HG03064 (cell line): ENCODE results near the gene TMEM243.
"Not testable (repeated sequence)": the region's sequence is repeated elsewhere in the genome, so short reads cannot be mapped to it uniquely, and the experiment has no call there.

Experiments used
- ATAC-seq: cut with Tn5 transposase; IDR thresholded peaks from one replicate; pipeline ENCODE4 v1.9.1; 2021; ENCODE audit warnings: low read depth; ENCODE audit not compliant: unreplicated experiment

The TMEM243 gene

DNA sequence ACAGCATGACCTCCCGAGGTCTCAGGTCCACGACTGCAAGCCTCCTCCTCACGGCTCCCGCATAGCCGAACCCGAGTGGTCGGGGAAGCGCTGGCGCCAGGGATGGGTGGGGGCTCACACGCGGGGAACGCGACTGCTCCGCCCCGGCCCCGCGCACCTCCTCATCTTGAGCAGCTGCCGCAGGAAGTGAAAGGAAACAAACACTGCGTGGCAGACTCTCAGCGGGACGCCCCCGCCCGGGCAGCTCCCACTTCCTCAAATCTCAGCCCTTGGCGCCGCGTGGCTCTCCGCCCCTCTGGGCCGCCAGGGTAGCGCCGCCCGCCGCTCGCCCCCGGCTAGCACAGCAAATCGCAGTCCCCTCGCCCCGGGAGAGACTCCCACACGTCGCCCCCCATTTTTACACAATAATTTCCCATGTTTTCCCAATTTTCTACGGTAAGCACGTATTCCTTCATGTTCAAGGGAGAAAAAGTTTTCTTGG lies at the start of gene TMEM243:
TSS of gene TMEM243 (minus strand) at position 188 of the 481 bp plus-strand sequence. CDS start 229 bp downstream, outside the sequence.
- ATAC-seq = peak; percentile 43

DNA sequence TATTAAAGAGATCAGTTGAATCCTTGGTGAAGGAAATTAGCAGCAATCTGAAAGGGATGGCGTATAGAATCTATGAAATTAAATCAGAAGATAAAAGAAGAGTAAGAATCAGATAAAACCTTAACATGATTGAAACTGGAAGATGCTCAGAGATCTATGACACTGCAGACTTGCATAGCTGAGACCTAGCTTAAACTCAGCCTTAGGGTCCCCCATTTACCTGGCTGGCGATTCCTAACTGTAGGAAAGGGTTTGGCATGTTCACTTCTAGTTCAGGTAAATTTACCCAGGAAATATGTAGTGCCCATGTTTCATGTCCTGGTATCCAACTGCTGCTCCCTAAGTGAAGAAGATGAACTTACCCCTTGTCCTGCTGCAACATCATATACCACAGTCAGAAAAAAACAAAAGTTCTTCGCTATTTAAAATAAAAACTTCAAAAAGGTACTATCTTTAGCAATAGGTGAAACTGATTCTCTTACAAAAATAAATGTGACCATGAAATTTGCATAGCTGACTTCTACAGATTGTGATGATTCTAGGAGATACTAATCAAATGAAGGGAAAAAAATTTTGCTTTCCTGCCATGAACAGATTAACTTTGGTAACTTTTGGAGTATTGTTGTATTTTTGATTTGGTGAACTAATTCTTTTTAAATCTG lies 47.8 kb upstream of the TMEM243 start:
- peak; percentile 67 for ATAC-seq

DNA sequence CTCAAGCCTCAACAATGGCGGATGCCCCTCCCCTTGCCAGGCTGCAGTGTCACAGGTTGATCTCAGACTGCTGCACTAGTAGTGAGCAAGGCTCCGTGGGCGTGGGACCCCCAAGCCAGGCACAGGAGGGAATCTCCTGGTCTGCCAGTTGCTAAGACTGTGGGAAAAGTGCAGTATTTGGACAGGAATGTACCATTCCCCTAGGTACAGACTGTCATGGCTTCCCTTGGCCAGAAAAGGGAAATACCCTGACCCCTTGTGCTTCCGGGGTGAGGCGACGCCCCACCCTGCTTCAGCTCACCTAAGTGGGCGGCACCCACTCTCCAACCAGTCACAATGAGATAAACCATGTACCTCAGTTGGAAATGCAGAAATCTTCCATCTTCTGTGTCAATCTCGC lies 44.0 kb upstream of the TMEM243 start:
- no peak for ATAC-seq

DNA sequence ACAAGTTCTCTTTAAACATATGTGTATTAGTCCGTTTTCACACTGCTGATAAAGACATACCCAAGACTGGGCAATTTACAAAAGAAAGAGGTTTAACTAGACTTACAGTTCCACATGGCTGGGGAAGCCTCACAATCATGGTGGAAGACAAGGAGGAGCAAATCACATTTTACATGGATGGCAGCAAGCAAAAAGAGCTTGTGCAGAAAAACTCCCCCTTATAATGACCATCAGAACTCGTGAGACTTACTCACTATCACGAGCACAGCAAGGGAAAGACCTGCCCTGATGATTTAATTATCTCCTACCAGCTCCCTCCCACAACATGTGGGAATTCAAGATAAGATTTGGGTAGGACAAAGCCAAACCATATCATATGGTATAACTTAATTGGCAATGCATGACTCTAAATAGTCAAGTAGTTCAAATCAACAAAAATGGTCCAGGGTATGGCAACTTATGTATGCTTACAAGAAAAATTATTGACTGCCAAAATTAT lies 34.1 kb upstream of the TMEM243 start:
- no peak for ATAC-seq

- ATAC-seq = not testable (repeated sequence)
Observed at GRCh38 chr7:87245671-87246070, 26.1 kb upstream of the TMEM243 start.

GRCh38 chr7:87238464-87239051 lies 19.0 kb upstream of the TMEM243 start:
- ATAC-seq = not testable (repeated sequence)

GRCh38 chr7:87234949-87235348 lies 15.4 kb upstream of the TMEM243 start:
- ATAC-seq = no peak

DNA sequence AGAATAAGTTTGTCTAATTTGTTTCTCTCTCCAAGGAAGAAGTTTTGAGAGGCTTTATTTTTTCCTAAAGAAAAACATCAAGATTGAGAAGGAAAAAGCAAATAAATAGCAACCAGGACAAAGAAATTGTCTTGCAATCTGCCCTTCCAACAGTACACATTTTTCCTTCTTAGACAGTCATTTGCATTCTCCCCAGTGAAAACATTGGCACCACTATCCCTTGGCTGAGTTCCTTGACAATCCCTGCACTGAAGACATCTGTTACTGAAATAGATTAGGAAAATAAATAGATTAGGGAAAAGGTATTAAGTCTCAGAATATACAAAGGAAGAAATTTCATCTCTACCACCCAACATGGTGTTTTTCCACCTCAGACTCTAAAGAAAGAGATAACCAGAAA lies 12.2 kb upstream of the TMEM243 start:
- no peak for ATAC-seq

- no peak for ATAC-seq
Observed at GRCh38 chr7:87231258-87231657, 11.7 kb upstream of the TMEM243 start.

DNA sequence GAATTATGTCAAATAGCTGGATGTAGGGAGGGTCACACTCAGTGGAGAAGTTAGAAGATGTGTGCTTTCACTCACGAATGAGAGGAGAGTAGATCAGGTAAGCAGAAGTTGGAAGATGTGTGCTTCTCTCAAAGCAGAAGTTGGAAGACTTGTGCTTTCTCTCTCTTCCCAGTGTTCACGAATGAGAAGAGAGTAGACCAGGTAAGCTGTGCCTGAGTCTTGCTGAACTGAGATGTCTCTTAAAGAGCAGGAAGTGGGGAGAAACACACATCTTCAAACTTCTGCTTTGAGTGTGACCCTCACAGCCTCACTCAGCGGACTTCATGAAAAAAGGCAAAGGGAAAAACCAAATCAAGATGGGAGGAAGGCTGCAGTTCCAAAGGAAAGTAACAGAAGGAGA lies 7.0 kb upstream of the TMEM243 start:
- ATAC-seq = no peak

DNA sequence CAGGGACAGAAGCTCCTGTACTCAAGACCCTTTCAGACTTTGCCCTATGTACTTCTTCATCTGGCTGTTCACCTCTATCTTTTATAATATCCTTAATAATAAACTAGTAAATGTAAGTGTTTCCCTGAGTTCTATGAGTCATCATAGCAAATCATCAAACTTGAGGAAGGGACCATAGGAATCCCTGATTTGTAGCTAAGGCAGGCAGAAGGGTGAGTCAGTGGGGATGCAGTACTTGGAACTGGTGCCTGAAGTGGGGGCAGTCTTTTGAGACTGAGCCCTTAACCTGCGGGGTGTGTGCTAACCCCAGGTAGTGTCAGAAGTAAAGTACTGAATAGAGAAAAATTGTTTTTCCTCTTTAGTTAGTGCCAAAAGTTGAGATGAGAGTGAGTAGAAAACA lies 6.2 kb upstream of the TMEM243 start:
- ATAC-seq = no peak

DNA sequence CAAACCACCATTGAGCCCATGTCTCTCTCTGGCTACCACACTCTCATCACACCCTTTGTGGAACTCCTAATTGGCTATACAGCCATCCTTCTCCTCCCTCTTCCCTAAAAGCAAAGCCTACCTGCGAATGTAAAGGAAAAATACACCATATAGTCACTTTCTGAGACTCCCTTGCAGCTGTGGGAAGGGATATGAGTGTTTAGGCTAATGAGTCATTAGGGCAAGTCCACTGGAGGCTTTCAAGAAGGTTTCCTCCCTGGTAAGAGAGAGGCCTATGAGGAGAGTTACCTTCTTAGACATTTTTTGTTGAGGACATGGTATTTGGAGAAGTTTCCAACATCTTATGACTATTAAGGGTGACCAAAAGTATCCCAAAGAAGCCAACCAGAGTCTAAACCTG lies 4.1 kb upstream of the TMEM243 start:
- ATAC-seq = no peak

GRCh38 chr7:87220734-87221215 lies 1.2 kb upstream of the TMEM243 start:
- no peak for ATAC-seq

DNA sequence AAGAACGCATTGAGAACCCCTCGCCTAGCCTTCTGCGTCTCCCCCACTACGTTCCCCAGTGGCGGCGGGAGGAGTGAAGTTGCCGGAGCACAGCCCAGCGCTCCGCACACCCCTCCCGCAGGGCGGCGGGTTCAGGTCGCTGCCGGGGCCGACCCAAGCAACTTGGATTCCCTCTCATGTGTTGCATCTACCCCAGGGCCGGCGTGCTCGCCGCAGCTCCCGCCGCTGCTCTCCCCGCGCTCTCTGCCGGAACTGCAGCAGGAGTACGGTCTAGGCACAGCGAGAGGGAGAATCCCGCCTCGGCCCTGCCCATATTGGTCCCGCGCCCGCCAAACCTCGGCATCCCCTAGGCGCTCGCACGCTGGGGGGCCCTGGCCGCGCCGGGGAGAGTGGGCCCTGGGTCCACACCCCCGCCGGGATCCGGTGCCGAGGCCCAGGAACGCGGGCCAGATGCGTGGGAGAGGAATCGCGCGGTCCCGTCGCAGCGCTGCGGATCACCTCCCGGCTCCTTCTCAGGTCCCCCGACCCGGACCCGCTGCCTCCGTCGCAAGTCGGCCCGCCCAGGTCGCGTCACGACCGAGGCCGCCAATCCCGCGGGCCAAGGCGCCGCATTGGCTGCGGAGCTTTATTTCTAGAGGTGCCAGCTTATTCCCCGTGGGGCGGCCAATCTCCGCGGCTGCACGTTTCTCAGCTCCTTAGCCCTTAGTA lies 648 bp upstream of the TMEM243 start:
- peak; percentile 30 for ATAC-seq

GRCh38 chr7:87218796-87219544 lies 562 bp downstream of the TMEM243 start:
- no peak for ATAC-seq

DNA sequence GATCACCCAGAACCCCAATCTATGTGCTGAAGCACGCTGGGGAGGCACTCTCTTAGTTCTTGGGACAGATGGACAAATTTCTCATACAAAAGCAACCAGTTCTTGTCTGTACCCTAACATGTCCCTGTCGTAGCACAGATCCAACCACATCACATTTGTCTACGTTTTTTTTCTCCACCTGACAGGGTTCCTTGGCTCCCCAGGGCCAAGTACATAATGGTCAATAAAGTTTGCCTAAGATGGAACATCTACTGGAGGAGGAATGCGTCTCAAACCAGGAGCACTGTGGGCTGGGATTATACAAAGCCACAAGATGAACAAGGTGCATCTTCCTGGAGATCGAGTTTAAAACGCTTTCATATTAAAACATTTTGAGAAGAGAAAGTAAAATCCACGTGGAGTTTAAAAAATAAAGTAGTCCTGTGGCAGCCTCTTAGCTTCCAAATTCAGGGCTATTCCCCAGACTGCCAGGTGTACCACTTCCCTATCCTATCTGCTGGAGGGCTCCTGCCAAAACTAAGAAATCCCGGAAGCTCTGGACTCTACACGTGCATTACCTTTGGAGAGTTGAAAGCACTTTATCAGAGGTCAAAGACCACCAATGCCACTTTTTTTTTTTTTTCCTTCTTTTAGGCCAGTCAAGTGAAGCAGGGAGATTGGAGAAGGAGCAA lies 1.4 kb downstream of the TMEM243 start:
- no peak for ATAC-seq

DNA sequence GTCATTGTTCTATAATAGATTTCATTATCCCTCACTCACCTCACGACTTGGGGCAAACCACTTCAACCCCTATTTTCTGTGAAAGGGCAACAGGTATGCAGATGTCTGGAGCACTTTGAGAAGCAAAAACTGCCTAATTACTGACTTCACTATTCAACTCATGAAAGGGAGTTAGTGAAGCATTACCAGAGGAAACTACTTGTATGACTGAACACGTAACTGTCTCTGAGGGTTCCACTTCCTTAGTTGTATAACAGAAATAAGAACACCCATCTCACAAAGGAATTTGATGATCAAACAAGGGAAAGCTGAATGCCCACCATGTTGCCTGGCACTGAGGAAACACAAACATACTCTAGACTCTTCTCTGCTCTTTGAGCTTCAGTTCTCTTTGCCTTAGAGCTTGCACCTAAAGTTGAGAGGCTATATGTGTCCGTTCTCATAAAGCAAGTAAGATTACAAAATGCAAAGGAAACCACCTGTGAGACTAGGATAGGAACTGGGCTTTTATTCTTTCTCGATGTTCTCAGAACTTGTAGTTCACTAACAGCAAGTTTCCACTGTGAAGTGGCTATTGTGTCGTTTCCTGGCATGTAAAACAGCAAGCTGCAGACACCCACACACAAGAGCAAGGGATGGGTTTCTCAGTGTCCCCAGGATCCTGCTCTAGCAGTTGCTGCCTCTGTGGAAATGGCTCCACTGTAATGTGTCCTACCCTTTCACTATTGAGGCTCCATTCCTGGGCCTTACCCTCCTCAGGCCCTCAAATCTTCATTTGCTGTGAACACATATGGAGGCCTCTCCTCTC lies 2.6 kb downstream of the TMEM243 start:
- ATAC-seq = peak; percentile 62

- no peak for ATAC-seq
Observed at GRCh38 chr7:87215046-87215445, 4.5 kb downstream of the TMEM243 start.

DNA sequence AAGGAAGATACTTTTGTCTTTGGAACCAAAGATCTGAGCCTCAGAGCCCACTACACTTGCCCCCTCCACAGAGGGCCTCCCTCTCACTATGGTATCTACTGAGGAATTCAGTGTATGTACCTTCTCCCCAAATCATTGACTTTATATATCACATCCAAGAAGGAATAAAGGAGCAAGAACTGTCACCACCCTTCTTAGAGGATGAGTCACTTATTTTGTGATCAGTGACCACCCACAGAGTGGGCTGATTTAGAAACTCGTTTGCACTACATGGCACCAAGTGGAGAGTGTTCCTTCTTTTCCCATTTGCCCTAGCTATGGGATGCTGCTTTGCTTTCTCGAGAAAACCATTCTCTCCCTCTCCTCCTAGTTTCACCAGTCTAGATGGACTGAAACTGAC lies 5.7 kb downstream of the TMEM243 start:
- no peak for ATAC-seq
